Cortex of kidney (tissue), 1 donor: Measurements from ENCODE around the gene NRAS.

Experiments used
- DNase-seq: peaks from one replicate; lab custom pipeline; 2025; lab: John Stamatoyannopoulos, UW

The NRAS gene

DNA sequence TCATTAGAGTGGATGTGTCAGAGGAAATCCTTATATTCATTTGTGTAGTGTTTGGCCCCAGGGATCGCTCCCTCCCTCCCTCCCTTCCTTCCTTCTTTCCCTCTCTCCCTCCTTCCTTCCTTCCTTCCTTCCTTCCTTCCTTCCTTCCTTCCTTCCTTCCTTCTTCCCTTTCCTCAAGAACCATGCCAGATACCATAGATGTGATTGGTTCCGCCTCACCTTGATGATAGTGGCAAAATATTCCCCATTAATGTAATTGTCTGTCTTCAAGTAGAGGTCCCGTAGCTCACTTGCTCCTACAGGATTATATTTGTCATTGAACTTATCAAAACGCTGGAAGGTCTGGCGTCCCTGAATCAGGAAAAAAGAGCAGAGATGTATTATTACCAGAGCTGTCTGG lies 38.9 kb downstream of the NRAS start:
- no peak for DNase-seq

DNA sequence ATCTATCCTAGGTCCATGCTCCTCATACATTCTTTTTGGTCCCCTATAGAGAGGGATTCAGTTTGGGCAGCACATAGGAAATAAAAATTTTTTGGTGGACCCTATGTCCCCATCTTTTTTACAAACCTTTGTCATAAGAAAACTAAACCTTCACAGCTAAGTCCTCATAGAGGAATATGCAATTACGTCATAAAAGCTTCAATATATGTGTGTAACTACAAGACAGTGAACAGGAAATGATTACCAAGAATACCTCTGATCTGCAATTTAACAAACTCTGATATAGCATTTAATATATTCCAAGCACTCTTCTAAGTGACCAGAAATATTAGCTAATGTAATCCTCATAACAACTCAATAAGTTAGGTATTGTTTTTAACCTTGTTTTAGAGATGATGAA lies 40.5 kb downstream of the NRAS start:
- DNase-seq: no peak

GRCh38 chr1:114671939-114672275 lies 44.7 kb downstream of the NRAS start:
- no peak for DNase-seq

DNA sequence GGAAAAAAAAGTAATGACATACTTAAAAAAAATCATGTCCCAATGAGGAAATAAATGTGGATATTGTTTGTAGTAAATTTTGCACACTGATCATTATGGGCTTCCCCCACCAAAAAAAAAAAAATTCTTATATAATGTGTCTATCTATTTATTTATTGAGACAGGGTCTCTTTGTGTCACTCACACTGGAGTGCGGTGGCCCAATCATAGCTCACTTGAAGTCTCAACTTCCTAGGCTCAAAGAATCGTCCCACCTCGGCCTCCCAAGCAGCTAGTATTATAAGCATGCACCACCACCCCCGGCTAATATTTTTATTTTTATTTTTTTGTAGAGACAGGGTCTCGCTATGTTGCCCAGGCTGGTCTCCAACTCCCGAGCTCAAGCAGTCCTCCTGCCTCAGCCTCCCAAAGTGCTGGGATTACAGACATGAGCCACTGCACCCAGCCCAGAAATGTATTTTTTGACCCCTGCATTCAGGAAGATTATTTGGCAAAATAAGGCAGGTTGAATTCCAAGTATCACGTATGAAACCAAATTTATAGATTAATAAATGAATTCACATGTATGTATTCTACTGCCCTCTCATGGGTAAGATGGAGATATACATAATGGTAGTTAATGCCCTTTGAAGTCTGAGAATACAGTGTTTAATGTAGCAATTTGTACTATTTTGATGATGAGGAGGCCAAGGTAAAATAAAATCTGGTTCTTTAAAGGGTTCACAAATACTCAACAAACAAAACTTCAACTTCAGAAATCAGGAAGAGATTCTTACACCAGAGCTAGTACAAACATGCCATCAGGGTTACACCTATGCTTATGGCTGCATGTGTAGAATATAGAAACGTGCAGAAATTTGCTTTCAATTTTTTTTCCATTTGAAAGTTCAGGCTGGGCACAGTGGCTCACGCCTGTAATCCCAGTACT lies 45.3 kb downstream of the NRAS start:
- DNase-seq: no peak

DNA sequence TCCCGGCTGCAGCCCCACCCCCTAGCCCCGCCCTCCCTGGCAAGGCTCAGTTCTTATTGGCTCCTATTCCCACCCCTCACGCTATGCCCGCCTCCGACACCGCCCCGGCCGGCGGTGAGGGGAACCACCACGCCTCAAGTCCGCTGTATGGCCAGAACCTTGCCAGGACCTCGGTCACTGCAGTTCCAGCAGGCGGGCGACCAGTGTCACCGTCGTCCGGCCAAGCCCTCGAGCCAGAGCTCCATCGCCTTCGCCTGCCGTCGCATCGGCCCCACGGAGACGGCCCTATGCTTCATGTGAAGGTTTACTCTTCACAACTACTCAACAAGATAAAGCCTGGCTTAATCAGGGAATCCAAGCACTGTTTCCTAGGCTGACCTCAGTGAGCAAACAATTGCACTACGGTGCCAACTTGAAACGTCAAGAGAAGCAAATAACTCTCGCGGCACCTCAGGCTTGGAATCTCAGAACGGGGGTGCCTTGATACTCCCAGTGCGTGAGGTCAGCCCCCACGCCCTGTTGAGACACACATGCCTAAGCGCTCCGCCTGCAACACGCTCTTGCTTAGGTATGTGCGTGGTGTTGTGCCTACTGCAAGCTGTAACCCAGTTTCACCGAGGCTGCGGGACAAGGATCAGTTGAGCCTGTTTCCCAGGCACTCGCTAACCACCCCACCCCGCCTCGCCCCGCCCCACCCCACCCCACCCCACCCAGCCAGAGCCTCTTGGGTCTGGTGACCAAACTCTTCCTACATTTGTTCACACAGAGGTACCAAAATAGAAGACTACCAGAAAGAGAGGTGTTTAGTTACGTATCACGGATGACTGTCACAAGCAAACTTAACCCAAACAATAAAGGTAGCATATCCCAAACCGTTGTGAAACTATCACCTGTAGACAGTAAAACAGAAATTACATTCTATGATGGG lies 46.2 kb downstream of the NRAS start:
- peak; percentile 13 for DNase-seq

DNA sequence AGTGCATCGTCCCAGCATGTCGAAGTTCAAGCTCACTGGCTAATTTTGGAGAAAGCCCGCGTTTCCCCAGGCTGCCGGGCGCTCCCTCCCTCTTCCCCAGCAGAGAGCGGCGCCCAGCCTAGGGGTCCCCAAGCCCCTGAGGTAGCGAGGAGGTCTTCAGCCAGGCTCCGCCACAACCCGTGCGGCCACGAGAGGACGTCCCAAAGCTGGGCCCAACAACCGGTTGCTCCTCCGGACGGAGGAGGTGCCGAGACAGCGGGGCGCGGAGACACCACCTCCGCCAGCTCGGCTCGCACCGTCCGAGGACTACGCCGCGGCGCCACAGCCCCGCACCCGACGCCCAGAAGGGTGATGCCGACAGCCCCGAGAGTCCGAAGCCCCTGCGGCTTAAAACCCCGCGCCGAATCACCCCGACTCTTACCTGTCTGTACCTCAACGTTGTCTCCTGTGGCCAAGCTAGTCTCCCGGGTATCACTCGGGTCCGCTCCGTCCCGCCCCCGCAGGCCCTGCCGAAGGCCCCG lies 46.9 kb downstream of the NRAS start, which contains the start of gene DENND2C:
TSS of gene DENND2C (minus strand) at position 488 of the 521 bp plus-strand sequence. CDS start 44,065 bp downstream, outside the sequence.
- DNase-seq: no peak

DNA sequence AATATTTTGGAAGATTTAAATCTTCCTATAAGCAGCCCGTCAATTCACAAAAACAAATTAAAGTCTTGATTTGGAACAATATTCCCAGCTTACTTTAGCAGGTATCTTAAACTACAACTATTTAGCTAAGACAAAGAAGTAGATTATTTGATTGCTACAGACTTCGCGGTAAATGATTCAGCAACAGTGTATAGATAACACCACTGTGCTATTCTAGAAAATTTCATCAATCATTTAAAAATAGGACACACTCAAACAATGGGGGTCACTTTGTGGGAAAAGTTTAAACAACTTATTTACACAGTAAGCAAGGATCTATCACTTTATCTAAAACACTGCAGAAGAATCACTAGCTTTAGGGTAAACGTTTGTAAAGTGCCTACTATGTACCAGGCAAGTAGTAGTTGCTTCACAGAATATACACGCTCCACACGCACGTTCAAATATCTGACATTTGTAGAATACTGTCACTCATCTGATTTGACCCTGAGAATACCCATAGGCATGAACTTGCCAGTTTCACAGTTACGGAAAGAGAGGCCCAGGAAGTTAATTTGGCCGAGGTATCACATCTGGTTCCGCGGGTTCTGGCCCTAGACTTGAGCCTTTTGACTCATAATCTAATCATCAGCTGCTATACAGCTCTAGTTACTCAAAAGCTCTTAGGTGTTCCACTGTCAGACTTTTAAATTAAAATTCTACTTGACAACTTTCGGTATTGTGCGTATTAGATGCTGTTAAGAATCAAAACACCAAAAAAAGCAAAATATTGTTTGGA lies 47.6 kb downstream of the NRAS start:
- no peak for DNase-seq

DNA sequence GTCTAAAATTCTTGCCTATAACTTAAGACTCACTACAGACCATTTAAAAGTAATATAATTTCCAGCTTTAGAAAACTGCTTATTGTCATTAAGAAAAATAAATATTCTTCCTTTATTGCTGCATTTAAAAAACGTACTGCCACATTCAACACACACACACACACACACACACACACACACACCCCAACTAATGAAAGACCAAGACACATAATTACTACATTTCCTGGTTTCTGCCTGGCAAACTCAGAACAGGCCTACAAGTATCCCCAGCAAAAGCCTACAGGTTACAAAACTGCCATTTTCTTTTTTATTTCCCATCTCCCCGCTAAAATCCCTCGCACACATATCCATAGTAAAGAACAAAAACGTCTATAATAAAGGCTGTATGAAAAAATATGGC lies 48.2 kb downstream of the NRAS start:
- DNase-seq: no peak

DNA sequence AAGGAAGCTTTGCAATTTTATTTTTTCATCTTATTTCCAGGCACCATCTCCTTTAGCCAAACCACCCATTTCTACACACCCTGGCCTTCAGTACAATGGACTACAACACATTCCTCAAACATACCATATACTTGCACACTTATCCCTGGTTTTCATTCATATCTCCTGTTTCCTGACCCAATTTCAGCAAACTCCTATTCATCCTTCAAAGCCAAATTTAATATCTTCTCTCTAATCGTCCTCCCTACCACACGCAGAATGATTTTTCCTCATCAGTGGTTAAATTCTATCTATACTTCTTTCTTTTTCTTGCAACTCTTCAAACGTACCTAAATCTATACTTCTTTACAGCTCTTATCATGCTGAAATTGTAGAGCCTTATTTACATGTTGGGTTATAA lies 49.6 kb downstream of the NRAS start:
- no peak for DNase-seq

DNA sequence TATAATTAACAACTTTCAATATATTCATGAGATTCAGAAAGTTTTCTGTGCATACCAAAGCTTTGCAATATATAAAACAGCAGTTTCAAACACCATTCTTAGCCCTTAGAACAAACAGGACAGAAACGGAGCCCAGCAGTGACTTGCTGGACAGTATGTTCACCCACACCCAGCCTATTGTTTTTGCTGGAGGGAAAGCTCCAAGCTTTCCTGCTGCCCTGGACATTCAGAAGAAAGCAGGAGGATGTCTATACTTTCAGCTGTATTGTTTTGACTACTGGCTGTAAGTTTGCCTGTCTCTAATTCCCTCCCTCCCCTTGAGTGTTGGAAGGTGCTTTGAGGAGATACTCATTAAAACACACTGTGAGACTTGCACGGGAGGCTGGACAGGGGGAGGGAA lies 56.3 kb downstream of the NRAS start:
- DNase-seq: no peak
